Measurements from ENCODE around the gene ADCY9.

The ADCY9 gene

DNA sequence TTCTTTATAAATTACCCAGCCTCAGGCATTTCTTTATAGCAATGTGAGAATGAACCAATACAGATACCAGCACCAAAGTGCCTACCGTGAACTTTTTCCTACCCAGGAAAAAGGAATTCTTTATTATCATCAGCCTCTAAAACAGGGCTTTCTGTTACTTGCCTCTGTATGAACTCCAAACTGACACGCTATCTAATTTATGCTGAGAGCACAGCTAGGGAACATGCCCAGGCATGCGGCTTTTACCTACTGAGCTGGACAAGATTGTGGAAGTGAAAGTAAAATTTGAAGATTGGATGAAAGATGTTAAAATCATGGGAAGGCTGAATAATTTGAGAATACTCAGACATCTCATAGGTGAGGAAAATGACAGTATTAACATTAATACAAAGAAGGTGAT lies 24.4 kb upstream of the ADCY9 start:
- no peak overlapping the region for H3K27ac ChIP-seq (replicated peaks)
- H3K27me3 ChIP-seq (ENCODE audit: insufficient read depth, poor library complexity, severe bottlenecking): no peaks in the 10 kb centered on the region
- no peak overlapping the region for H3K4me3 ChIP-seq (replicated peaks; ENCODE audit: insufficient read depth, low read length)
- no peak for DNase-seq (ENCODE audit: low read depth in 1 of 2, low spot score in 1 of 2)
- TF ChIP-seq GABPA (IDR thresholded peaks at IDR 0.05; ENCODE audit: low read depth): no peak
- TF ChIP-seq SPI1 (IDR thresholded peaks at IDR 0.05; ENCODE audit: borderline replicate concordance, low read depth): no peak
- TF ChIP-seq, protein P1, sequence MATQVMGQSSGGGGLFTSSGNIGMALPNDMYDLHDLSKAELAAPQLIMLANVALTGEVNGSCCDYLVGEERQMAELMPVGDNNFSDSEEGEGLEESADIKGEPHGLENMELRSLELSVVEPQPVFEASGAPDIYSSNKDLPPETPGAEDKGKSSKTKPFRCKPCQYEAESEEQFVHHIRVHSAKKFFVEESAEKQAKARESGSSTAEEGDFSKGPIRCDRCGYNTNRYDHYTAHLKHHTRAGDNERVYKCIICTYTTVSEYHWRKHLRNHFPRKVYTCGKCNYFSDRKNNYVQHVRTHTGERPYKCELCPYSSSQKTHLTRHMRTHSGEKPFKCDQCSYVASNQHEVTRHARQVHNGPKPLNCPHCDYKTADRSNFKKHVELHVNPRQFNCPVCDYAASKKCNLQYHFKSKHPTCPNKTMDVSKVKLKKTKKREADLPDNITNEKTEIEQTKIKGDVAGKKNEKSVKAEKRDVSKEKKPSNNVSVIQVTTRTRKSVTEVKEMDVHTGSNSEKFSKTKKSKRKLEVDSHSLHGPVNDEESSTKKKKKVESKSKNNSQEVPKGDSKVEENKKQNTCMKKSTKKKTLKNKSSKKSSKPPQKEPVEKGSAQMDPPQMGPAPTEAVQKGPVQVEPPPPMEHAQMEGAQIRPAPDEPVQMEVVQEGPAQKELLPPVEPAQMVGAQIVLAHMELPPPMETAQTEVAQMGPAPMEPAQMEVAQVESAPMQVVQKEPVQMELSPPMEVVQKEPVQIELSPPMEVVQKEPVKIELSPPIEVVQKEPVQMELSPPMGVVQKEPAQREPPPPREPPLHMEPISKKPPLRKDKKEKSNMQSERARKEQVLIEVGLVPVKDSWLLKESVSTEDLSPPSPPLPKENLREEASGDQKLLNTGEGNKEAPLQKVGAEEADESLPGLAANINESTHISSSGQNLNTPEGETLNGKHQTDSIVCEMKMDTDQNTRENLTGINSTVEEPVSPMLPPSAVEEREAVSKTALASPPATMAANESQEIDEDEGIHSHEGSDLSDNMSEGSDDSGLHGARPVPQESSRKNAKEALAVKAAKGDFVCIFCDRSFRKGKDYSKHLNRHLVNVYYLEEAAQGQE (IDR thresholded peaks at IDR 0.05; ENCODE audit: insufficient replicate concordance, low read depth): no peak
- TF ChIP-seq, protein P2, sequence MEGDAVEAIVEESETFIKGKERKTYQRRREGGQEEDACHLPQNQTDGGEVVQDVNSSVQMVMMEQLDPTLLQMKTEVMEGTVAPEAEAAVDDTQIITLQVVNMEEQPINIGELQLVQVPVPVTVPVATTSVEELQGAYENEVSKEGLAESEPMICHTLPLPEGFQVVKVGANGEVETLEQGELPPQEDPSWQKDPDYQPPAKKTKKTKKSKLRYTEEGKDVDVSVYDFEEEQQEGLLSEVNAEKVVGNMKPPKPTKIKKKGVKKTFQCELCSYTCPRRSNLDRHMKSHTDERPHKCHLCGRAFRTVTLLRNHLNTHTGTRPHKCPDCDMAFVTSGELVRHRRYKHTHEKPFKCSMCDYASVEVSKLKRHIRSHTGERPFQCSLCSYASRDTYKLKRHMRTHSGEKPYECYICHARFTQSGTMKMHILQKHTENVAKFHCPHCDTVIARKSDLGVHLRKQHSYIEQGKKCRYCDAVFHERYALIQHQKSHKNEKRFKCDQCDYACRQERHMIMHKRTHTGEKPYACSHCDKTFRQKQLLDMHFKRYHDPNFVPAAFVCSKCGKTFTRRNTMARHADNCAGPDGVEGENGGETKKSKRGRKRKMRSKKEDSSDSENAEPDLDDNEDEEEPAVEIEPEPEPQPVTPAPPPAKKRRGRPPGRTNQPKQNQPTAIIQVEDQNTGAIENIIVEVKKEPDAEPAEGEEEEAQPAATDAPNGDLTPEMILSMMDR (IDR thresholded peaks at IDR 0.05; ENCODE audit: insufficient read depth, low read length): no peak
- no peak for TF ChIP-seq POLR2AphosphoS5 (IDR thresholded peaks at IDR 0.05; ENCODE audit: low read depth)

DNA sequence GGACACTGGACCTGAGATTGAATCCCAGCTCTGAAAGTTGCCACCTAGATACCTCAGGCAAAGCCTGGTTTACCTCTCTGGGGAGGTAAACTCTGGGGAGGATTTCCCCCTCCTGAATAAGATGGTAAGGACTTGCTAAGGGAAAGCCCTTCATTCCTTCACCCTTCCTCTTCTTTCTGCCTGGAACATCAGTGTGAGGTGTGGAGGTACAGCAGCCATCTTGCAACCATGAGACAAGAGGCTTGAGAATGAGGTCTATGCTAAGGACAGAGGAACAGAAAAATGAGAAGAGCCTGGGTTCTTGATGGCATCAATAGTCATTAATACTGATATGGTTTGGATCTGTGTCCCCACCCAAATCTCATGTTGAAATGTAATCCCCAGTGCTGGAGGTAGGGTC lies 23.7 kb upstream of the ADCY9 start:
- Histone ChIP-seq H3K27me3 (ENCODE audit: insufficient read depth, poor library complexity, severe bottlenecking) (no peaks in the 10 kb centered on the region), H3K27ac (replicated peaks) (no peak overlapping the region), H3K4me3 (replicated peaks; ENCODE audit: insufficient read depth, low read length) (no peak overlapping the region)
- TF ChIP-seq, protein P1 (IDR thresholded peaks at IDR 0.05; ENCODE audit: insufficient replicate concordance, low read depth): no peak
- TF ChIP-seq GABPA (IDR thresholded peaks at IDR 0.05; ENCODE audit: low read depth): no peak
- TF ChIP-seq, protein P2 (IDR thresholded peaks at IDR 0.05; ENCODE audit: insufficient read depth, low read length): no peak
- no peak for TF ChIP-seq SPI1 (IDR thresholded peaks at IDR 0.05; ENCODE audit: borderline replicate concordance, low read depth)
- TF ChIP-seq POLR2AphosphoS5 (IDR thresholded peaks at IDR 0.05; ENCODE audit: low read depth): no peak
- DNase-seq (ENCODE audit: low read depth in 1 of 2, low spot score in 1 of 2): no peak

DNA sequence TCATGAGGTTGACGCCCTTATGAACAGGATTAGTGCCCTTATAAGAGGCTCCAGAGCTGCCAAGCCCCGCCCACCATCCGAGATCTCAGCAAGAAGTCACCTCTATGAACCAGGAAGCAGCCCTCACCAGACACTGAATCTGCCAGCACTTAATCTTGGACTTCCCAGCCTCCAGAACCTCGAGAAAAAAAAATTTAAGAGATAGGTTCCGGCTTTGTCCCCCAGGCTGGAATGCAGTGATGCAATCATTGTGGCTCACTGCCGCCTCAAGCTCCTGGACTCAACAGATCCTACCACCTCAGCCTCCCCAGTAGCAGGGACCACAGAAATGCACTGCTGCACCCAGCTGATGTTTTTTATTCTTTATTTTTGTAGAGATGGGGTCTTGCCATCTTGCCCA lies 22.5 kb upstream of the ADCY9 start:
- DNase-seq (ENCODE audit: low read depth in 1 of 2, low spot score in 1 of 2): no peak
- Histone ChIP-seq H3K27ac (replicated peaks) (no peak overlapping the region), H3K27me3 (ENCODE audit: insufficient read depth, poor library complexity, severe bottlenecking) (no peaks in the 10 kb centered on the region), H3K4me3 (replicated peaks; ENCODE audit: insufficient read depth, low read length) (no peak overlapping the region)
- TF ChIP-seq POLR2AphosphoS5 (IDR thresholded peaks at IDR 0.05; ENCODE audit: low read depth) (no peak), GABPA (IDR thresholded peaks at IDR 0.05; ENCODE audit: low read depth) (no peak), SPI1 (IDR thresholded peaks at IDR 0.05; ENCODE audit: borderline replicate concordance, low read depth) (no peak)
- TF ChIP-seq, protein P1 (IDR thresholded peaks at IDR 0.05; ENCODE audit: insufficient replicate concordance, low read depth): no peak
- TF ChIP-seq, protein P2 (IDR thresholded peaks at IDR 0.05; ENCODE audit: insufficient read depth, low read length): no peak
